GM19043 (cell line): ENCODE measurements around the gene CCDC69.

Experiments used
- ATAC-seq: cut with Tn5 transposase; IDR thresholded peaks from one replicate; pipeline ENCODE4 v1.9.1; 2021; ENCODE audit warnings: low read depth; ENCODE audit not compliant: unreplicated experiment

CCDC69 gene

GRCh38 chr5:151173711-151174611 lies 49.9 kb downstream of the CCDC69 start:
- no peak for ATAC-seq

- no peak for ATAC-seq
Measured at GRCh38 chr5:151171529-151171928, 52.4 kb downstream of the CCDC69 start.

GRCh38 chr5:151168602-151169344 lies 55.1 kb downstream of the CCDC69 start:
- no peak for ATAC-seq

GRCh38 chr5:151167022-151167421 lies 56.9 kb downstream of the CCDC69 start:
- no peak for ATAC-seq

GRCh38 chr5:151164687-151165392 lies 59.1 kb downstream of the CCDC69 start:
- peak; percentile 87 for ATAC-seq

GRCh38 chr5:151162776-151163175 lies 61.1 kb downstream of the CCDC69 start:
- no peak for ATAC-seq

GRCh38 chr5:151159649-151160373 lies 64.1 kb downstream of the CCDC69 start:
- ATAC-seq: no peak

GRCh38 chr5:151158287-151158661 lies 65.6 kb downstream of the CCDC69 start:
- ATAC-seq: no peak

- ATAC-seq: peak; percentile 45
Measured at GRCh38 chr5:151157426-151158286, 66.2 kb downstream of the CCDC69 start, which contains the start of gene ANXA6. Gene ANXA6 (minus strand): TSS chr5:151157779. CDS start chr5:151147901, 9,878 bp downstream.

GRCh38 chr5:151156507-151157420 lies 67.1 kb downstream of the CCDC69 start:
- ATAC-seq: no peak

- no peak for ATAC-seq
Measured at GRCh38 chr5:151155775-151156506, 68.0 kb downstream of the CCDC69 start.

- peak; percentile 19 for ATAC-seq
Measured at GRCh38 chr5:151154931-151155774, 68.7 kb downstream of the CCDC69 start.

- no peak for ATAC-seq
Measured at GRCh38 chr5:151153766-151154272, 70.1 kb downstream of the CCDC69 start.

GRCh38 chr5:151153300-151153699 lies 70.6 kb downstream of the CCDC69 start:
- no peak for ATAC-seq

GRCh38 chr5:151151793-151152192 lies 72.1 kb downstream of the CCDC69 start:
- peak; percentile 31 for ATAC-seq

GRCh38 chr5:151151263-151151660 lies 72.6 kb downstream of the CCDC69 start:
- ATAC-seq: no peak
